ENCODE measurements around the gene SLX4IP. TPM values are rescaled to one million over a fixed set of nuclear protein-coding genes. Genes with fewer than 3 reads are reported as not detected.

Gene SLX4IP
- total RNA-seq, 1 experiment from 2014 or later: 6.4 TPM

DNA sequence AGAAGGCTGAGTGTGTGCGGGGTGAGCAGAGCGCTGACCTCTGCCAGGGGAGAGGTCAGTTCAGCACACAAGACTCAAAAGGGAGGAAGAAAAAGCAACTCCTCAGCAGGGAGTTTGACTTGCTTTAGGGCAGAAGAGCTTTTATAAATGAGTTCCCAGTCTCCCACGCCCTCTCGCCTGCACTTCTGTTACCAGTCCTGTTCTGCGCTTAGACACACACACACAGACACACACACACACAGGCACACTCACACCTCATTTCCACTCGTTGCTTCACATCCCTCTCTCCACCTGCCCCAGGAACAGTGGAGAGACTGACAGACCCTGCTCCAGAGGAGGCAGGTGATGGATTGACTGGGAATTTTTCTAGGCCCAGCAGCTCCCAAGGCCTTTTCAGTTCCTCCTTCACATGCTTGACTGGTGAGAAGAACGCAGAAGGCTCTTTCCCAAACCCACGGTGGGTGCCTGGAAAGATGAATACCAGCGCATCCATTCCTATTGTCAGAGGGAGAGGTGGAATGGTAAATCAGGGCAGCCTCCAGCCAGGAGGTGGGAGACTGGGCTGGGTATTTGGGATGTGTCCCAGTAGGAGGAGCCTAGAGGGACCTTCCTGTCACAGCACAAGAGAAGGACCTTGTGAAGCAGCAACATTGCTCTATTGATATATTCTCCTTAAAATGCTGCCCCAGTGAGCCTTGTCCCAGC lies 195.0 kb downstream of the SLX4IP start:
- Histone ChIP-seq H3F3A (ENCODE audit: low read length, unreplicated experiment) (no peaks in the 10 kb centered on the region), H4K20me1 (ENCODE audit: low read length) (no peaks in the 10 kb centered on the region), H3K4me1 (ENCODE audit: insufficient read depth, low read length) (no peaks in the 10 kb centered on the region), H2AFZ (ENCODE audit: low read length) (no peak overlapping the region), H3K4me3 (ENCODE audit: low read length) (no peak overlapping the region), H3K4me2 (ENCODE audit: low read length) (no peak overlapping the region), H3K27ac (ENCODE audit: low read length) (no peak overlapping the region), H3K36me3 (ENCODE audit: low read depth, low read length) (no peaks in the 10 kb centered on the region), H3K9me3 (ENCODE audit: low read length) (no peaks in the 10 kb centered on the region), H3K27me3 (ENCODE audit: low read length) (no peaks in the 10 kb centered on the region), H3K9ac (ENCODE audit: low read length) (no peak overlapping the region), H3K9me2 (replicated peaks; ENCODE audit: low read length) (no peaks in the 10 kb centered on the region), H3K79me2 (ENCODE audit: low read length) (no peaks in the 10 kb centered on the region)
- intact Hi-C loops (cut with micrococcal nuclease): no loop called here
- no TSS peak for BruUV-seq (replicated peaks)
- POLR2A ChIA-PET (ENCODE audit: unreplicated experiment): no interaction called here
- no peak for TF ChIP-seq EZH2 (IDR thresholded peaks at IDR 0.05; ENCODE audit: low read length, unreplicated experiment)
- no peak for TF ChIP-seq EZH2phosphoT487 (IDR thresholded peaks at IDR 0.05; ENCODE audit: borderline replicate concordance, low read length)
- TF ChIP-seq, protein P1, sequence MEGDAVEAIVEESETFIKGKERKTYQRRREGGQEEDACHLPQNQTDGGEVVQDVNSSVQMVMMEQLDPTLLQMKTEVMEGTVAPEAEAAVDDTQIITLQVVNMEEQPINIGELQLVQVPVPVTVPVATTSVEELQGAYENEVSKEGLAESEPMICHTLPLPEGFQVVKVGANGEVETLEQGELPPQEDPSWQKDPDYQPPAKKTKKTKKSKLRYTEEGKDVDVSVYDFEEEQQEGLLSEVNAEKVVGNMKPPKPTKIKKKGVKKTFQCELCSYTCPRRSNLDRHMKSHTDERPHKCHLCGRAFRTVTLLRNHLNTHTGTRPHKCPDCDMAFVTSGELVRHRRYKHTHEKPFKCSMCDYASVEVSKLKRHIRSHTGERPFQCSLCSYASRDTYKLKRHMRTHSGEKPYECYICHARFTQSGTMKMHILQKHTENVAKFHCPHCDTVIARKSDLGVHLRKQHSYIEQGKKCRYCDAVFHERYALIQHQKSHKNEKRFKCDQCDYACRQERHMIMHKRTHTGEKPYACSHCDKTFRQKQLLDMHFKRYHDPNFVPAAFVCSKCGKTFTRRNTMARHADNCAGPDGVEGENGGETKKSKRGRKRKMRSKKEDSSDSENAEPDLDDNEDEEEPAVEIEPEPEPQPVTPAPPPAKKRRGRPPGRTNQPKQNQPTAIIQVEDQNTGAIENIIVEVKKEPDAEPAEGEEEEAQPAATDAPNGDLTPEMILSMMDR (conservative IDR thresholded peaks at IDR 0.05; ENCODE audit: low read depth, low read length): no peak
- ATAC-seq (no peak), DNase-seq (no peak)
- CTCF ChIA-PET: no interaction called here

DNA sequence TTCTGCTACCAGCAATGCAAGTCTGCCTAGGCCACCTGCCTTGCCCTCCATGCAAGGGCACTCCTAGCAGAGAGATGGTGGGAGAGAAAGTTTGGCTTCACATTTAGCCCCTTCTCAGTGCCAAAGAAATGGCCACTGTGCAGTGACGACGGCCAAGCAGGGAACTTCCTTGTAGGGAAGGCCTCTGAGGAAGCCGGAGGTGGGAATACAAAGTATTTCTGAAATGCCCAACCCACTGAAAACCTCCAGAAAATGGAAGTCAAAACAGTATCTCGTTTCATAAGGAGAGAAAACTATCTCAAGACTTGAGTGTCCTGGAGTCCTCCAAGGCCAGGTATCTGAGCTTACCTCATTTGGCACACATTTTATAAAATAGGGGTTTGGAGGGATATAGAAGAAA lies 196.0 kb downstream of the SLX4IP start:
- H3K27ac ChIP-seq (ENCODE audit: low read length): no peak overlapping the region
- no peak overlapping the region for H3K4me3 ChIP-seq (ENCODE audit: low read length)
- ATAC-seq (no peak), DNase-seq (no peak)
- no peaks in the 10 kb centered on the region for H3K36me3 ChIP-seq (ENCODE audit: low read depth, low read length)
- no peak overlapping the region for H3K9ac ChIP-seq (ENCODE audit: low read length)
- H4K20me1 ChIP-seq (ENCODE audit: low read length): no peaks in the 10 kb centered on the region
- no peaks in the 10 kb centered on the region for H3K79me2 ChIP-seq (ENCODE audit: low read length)
- TF ChIP-seq EZH2 (IDR thresholded peaks at IDR 0.05; ENCODE audit: low read length, unreplicated experiment): no peak
- TF ChIP-seq, protein P1 (conservative IDR thresholded peaks at IDR 0.05; ENCODE audit: low read depth, low read length): no peak
- TF ChIP-seq EZH2phosphoT487 (IDR thresholded peaks at IDR 0.05; ENCODE audit: borderline replicate concordance, low read length): no peak
- no peak overlapping the region for H3K4me2 ChIP-seq (ENCODE audit: low read length)
- H3K9me2 ChIP-seq (replicated peaks; ENCODE audit: low read length): no peaks in the 10 kb centered on the region
- no peak overlapping the region for H2AFZ ChIP-seq (ENCODE audit: low read length)
- H3F3A ChIP-seq (ENCODE audit: low read length, unreplicated experiment): peaks cover 4% of the 10 kb centered on the region
- ChIA-PET POLR2A (ENCODE audit: unreplicated experiment) (no interaction called here), CTCF (no interaction called here)
- peaks cover 7% of the 10 kb centered on the region; the same call in 1 of the 2 replicates for H3K4me1 ChIP-seq (ENCODE audit: insufficient read depth, low read length)
- intact Hi-C loops (cut with micrococcal nuclease): no loop called here
- no TSS peak for BruUV-seq (replicated peaks)
- no peaks in the 10 kb centered on the region for H3K27me3 ChIP-seq (ENCODE audit: low read length)
- no peaks in the 10 kb centered on the region for H3K9me3 ChIP-seq (ENCODE audit: low read length)

DNA sequence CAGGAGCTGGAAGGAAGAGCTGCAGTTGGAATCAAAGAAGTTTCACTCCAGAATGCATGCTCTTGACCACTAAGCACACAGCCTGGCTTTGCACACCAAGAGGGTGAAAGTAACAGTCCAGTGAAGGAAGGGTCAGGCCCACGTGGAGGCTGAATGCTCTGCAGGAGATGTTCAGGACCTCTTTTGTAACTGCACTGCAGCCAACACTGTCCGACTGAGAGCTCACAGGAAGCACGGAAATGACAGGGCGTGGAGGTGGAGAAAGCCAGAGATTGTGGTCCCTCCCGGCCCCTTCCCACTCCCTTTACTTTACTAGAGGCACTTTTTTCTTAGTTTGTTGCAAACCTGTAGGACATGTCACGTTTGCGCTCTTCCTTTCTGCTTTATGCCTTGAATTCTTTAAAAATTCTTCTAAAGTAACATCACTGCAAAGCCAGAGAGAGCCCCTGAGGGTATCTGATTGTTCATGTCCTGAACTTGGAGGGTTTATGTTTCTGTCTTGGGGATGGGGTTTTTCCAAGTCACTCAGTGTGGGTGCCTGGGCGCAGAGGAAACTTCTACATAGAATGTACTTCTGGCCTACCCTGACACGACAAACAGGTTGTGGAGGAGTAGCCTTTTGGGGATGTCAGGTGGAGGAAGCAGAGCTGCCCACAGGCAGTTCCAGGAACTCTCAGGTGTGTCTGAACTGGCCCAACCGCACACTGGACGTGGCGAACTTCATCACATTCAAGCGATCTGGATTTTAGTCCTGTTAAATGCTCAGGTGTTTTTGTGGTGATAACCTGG lies 197.8 kb downstream of the SLX4IP start:
- POLR2A ChIA-PET (ENCODE audit: unreplicated experiment): no interaction called here

More for the DNA sequence above, 197.8 kb downstream of the SLX4IP start:
- BruUV-seq (replicated peaks): no TSS peak
- Histone ChIP-seq H3K79me2 (ENCODE audit: low read length) (no peaks in the 10 kb centered on the region), H3F3A (ENCODE audit: low read length, unreplicated experiment) (peaks cover 4% of the 10 kb centered on the region), H3K9me2 (replicated peaks; ENCODE audit: low read length) (no peaks in the 10 kb centered on the region), H3K4me2 (ENCODE audit: low read length) (no peak overlapping the region), H3K9me3 (ENCODE audit: low read length) (no peaks in the 10 kb centered on the region), H3K4me3 (ENCODE audit: low read length) (no peak overlapping the region), H3K27me3 (ENCODE audit: low read length) (no peaks in the 10 kb centered on the region), H3K4me1 (ENCODE audit: insufficient read depth, low read length) (peaks cover 7% of the 10 kb centered on the region; the same call in 1 of the 2 replicates), H2AFZ (ENCODE audit: low read length) (no peak overlapping the region), H3K27ac (ENCODE audit: low read length) (no peak overlapping the region), H3K36me3 (ENCODE audit: low read depth, low read length) (peaks cover 12% of the 10 kb centered on the region), H3K9ac (ENCODE audit: low read length) (no peak overlapping the region), H4K20me1 (ENCODE audit: low read length) (no peaks in the 10 kb centered on the region)
- ATAC-seq: no peak
- CTCF ChIA-PET: no interaction called here
- TF ChIP-seq, protein P1 (conservative IDR thresholded peaks at IDR 0.05; ENCODE audit: low read depth, low read length): no peak
- TF ChIP-seq EZH2 (IDR thresholded peaks at IDR 0.05; ENCODE audit: low read length, unreplicated experiment) (no peak), EZH2phosphoT487 (IDR thresholded peaks at IDR 0.05; ENCODE audit: borderline replicate concordance, low read length) (no peak)
- no peak for DNase-seq
- intact Hi-C loops (cut with micrococcal nuclease): no loop called here

Data from PC-3 (cell line).